Osteocyte (in vitro differentiated cells): ENCODE data around the gene CBARP. TPM values are rescaled to one million over a fixed set of nuclear protein-coding genes. Genes with fewer than 3 reads are reported as not detected.

ENCODE experiments used
- DNase-seq: peaks from one replicate; pipeline ENCODE4 v3.0.0; 2021; ENCODE audit warnings: mixed read lengths; ENCODE audit not compliant: unreplicated experiment; ENCODE audit errors: extremely low spot score
- H3K27ac Mint-ChIP-seq: one replicate; pipeline ENCODE4 v1.8.0; 2021; ENCODE audit warnings: mild to moderate bottlenecking, mixed read lengths; ENCODE audit not compliant: unreplicated experiment
- H3K27me3 Mint-ChIP-seq: one replicate; pipeline ENCODE4 v1.8.0; 2021; ENCODE audit warnings: mixed read lengths; ENCODE audit not compliant: unreplicated experiment
- H3K36me3 Mint-ChIP-seq: one replicate; pipeline ENCODE4 v1.8.0; 2021; ENCODE audit warnings: mixed read lengths; ENCODE audit not compliant: unreplicated experiment
- H3K4me1 Mint-ChIP-seq: one replicate; pipeline ENCODE4 v1.8.0; 2021; ENCODE audit warnings: mixed read lengths; ENCODE audit not compliant: unreplicated experiment
- H3K4me3 Mint-ChIP-seq: one replicate; pipeline ENCODE4 v1.8.0; 2021; ENCODE audit warnings: mild to moderate bottlenecking, moderate library complexity, mixed read lengths; ENCODE audit not compliant: unreplicated experiment
- H3K9me3 Mint-ChIP-seq: one replicate; pipeline ENCODE4 v1.8.0; 2021; ENCODE audit warnings: mixed read lengths; ENCODE audit not compliant: unreplicated experiment
- CTCF ChIP-seq: fragments of 200-600 bp; sonication (generic); IDR thresholded peaks from 2 replicates; pipeline ENCODE4 v1.5.0; 2021; ENCODE audit warnings: antibody characterized with exemption, mild to moderate bottlenecking, moderate library complexity
- total RNA-seq: library from RNA; stranded (reverse); gene quantifications from 2 replicates; pipeline ENCODE4 v1.2.1, GENCODE V29; 2021

CBARP gene
- total RNA-seq, 1 donor from 2014 or later = 6.9 TPM

DNA sequence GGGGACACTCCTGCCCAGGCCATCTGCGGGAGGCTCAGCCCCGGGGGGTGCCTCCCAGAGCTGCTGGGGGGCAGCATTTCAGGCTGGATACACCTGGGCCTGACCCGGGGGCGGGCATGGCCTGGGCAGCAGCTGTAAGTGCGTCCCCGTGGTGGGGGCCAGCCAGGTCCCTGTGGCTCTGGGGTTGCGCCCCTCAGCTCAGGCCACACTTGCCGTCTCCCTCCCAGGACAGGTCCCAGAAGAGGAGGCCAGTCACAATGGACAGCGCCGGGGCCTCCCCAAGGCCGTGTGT, 11.6 kb downstream of the CBARP start:
- Mint-ChIP-seq H3K4me1 (peaks cover 3% of the 10 kb centered on the region), H3K27ac (no peak overlapping the region), H3K27me3 (no peaks in the 10 kb centered on the region), H3K9me3 (no peaks in the 10 kb centered on the region), H3K4me3 (no peak overlapping the region), H3K36me3 (peaks cover 2% of the 10 kb centered on the region)
- TF ChIP-seq CTCF = no peak
- no peak for DNase-seq

GRCh38 chr19:1225440-1226226, 12.2 kb downstream of the CBARP start:
- H3K9me3 Mint-ChIP-seq = no peaks in the 10 kb centered on the region
- H3K4me3 Mint-ChIP-seq = no peak overlapping the region
- peaks cover 2% of the 10 kb centered on the region for H3K36me3 Mint-ChIP-seq
- no peak for DNase-seq
- peaks cover 3% of the 10 kb centered on the region for H3K4me1 Mint-ChIP-seq
- no peaks in the 10 kb centered on the region for H3K27me3 Mint-ChIP-seq
- TF ChIP-seq CTCF = no peak
- peak overlapping the region; percentile 18 for H3K27ac Mint-ChIP-seq

DNA sequence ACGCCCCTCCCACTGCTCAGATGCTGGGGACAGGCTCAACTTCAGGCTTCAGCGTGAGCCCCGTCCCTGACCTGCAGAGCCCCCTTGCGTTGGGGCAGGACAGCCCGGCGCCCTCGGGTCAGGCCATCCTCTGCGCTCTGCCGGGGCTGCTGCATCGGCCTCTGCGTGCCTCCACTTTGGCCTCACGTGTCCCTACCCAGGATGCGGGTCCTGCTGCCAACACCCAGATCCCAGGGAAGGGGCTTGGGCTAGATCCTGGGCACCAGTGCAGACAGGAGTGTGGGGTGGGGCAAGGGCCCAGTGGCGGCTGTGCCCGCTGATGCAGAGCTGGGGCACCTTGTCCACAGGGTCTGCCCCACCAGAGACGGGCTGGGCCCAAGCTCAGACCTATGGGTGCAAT, 13.0 kb downstream of the CBARP start:
- Mint-ChIP-seq H3K4me1 (peaks cover 3% of the 10 kb centered on the region), H3K27me3 (no peaks in the 10 kb centered on the region), H3K9me3 (no peaks in the 10 kb centered on the region), H3K36me3 (peaks cover 2% of the 10 kb centered on the region), H3K27ac (no peak overlapping the region), H3K4me3 (no peak overlapping the region)
- no peak for TF ChIP-seq CTCF
- no peak for DNase-seq

- Mint-ChIP-seq H3K27ac (no peak overlapping the region), H3K4me1 (peaks cover 3% of the 10 kb centered on the region), H3K27me3 (no peaks in the 10 kb centered on the region), H3K36me3 (peaks cover 2% of the 10 kb centered on the region), H3K9me3 (no peaks in the 10 kb centered on the region), H3K4me3 (no peak overlapping the region)
- no peak for DNase-seq
- TF ChIP-seq CTCF = no peak
These were observed 13.6 kb downstream of the CBARP start for GRCh38 chr19:1224047-1224825.
